Ishikawa (cell line): Measurements from ENCODE around the gene ZNF254.

Experiments used
- CEBPB ChIP-seq: IDR thresholded peaks from 2 replicates; pipeline ENCODE4 v1.6.1; 2012
- CREB1 ChIP-seq: IDR thresholded peaks from 2 replicates; pipeline ENCODE4 v1.6.1; 2012; ENCODE audit warnings: low read depth
- EGR1 ChIP-seq: IDR thresholded peaks from 2 replicates; pipeline ENCODE4 v1.6.1; 2012
- EP300 ChIP-seq: IDR thresholded peaks from 2 replicates; pipeline ENCODE4 v1.6.1; 2012; ENCODE audit warnings: borderline replicate concordance
- FOXM1 ChIP-seq: IDR thresholded peaks from 2 replicates; pipeline ENCODE4 v1.6.1; 2012; ENCODE audit warnings: low read depth, borderline replicate concordance
- NFIC ChIP-seq: IDR thresholded peaks from 2 replicates; pipeline ENCODE4 v1.6.1; 2012
- RAD21 ChIP-seq: IDR thresholded peaks from 2 replicates; pipeline ENCODE4 v1.6.1; 2012; ENCODE audit warnings: low read depth
- REST ChIP-seq: IDR thresholded peaks from 2 replicates; pipeline ENCODE4 v1.6.1; 2012; ENCODE audit warnings: low read depth, mild to moderate bottlenecking
- TAF1 ChIP-seq: IDR thresholded peaks from 2 replicates; pipeline ENCODE4 v1.6.1; 2012; ENCODE audit warnings: low read depth, mild to moderate bottlenecking
- TCF12 ChIP-seq: IDR thresholded peaks from 2 replicates; pipeline ENCODE4 v1.6.1; 2012; ENCODE audit warnings: low read depth
- TEAD4 ChIP-seq: IDR thresholded peaks from 2 replicates; pipeline ENCODE4 v1.6.1; 2012
- USF1 ChIP-seq: IDR thresholded peaks from 2 replicates; pipeline ENCODE4 v1.6.1; 2012
- YY1 ChIP-seq: IDR thresholded peaks from 2 replicates; pipeline ENCODE4 v1.6.1; 2012; ENCODE audit warnings: low read depth
- ZBTB7A ChIP-seq: IDR thresholded peaks from 2 replicates; pipeline ENCODE4 v1.6.1; 2012; ENCODE audit warnings: low read depth
- TF ChIP-seq, protein P1 (sequence below): IDR thresholded peaks from 2 replicates; pipeline ENCODE4 v1.6.1; 2012

Gene ZNF254

DNA sequence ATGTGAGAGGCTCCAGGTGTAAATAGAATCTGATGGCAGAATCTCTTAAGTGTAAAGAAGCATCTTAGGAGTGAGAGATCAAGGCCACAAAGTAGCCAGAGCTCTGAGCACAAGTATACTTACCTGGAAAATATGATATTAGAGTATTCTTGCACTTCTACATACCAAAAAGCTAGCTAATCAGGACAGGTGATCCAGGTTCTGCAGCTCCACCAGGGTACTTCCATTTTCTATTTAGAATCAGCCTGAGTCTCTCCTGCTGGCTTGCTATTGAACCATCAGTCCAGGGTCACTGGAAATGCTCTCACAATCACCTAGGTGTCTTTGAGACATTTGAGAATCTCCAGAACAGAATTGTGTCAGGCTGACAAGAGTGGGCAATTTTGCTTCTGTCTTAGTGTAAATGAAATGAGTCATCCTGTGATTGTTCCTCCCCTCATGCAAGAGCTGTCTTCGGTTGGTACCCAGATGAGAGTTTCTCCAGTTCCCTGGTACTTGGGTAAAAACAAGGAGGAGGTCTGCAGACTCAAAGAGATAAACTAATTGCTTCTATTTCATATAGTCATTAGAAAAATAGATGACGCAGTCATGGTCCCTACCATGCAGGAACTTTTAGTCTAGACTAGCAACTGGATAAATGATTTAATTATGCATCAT, 14.6 kb downstream of the ZNF254 start:
- TF ChIP-seq, protein P1, sequence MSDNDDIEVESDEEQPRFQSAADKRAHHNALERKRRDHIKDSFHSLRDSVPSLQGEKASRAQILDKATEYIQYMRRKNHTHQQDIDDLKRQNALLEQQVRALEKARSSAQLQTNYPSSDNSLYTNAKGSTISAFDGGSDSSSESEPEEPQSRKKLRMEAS = no peak
- no peak for TF ChIP-seq TEAD4
- no peak for TF ChIP-seq REST
- no peak for TF ChIP-seq CEBPB
- no peak for TF ChIP-seq TCF12
- no peak for TF ChIP-seq EP300
- no peak for TF ChIP-seq ZBTB7A
- no peak for TF ChIP-seq CREB1
- no peak for TF ChIP-seq TAF1
- no peak for TF ChIP-seq YY1
- TF ChIP-seq USF1 = no peak
- TF ChIP-seq NFIC = no peak
- no peak for TF ChIP-seq RAD21
- no peak for TF ChIP-seq FOXM1
- TF ChIP-seq EGR1 = no peak

DNA sequence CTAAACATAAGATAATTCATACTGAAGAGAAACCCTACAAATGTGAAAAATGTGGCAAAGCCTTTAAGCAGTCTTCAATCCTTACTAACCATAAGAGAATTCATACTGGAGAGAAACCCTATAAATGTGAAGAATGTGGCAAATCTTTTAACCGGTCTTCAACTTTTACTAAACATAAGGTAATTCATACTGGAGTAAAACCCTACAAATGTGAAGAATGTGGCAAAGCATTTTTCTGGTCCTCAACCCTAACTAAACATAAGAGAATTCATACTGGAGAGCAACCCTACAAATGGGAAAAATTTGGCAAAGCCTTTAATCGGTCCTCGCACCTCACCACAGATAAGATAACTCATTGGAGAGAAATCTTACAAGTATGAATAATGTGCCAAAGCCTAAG, 40.6 kb downstream of the ZNF254 start:
- no peak for TF ChIP-seq TEAD4
- TF ChIP-seq FOXM1 = no peak
- no peak for TF ChIP-seq CREB1
- TF ChIP-seq ZBTB7A = no peak
- TF ChIP-seq TAF1 = no peak
- TF ChIP-seq CEBPB = no peak
- no peak for TF ChIP-seq REST
- no peak for TF ChIP-seq EP300
- TF ChIP-seq, protein P1 = no peak
- no peak for TF ChIP-seq RAD21
- no peak for TF ChIP-seq TCF12
- no peak for TF ChIP-seq USF1
- TF ChIP-seq NFIC = no peak
- TF ChIP-seq YY1 = no peak
- no peak for TF ChIP-seq EGR1

GRCh38 chr19:24140099-24140498, 53.1 kb downstream of the ZNF254 start:
- TF ChIP-seq USF1 (no peak), TCF12 (no peak), TEAD4 (no peak), CEBPB (0 out of 2 replicates have a peak, but pooled peaks have one; percentile 7), ZBTB7A (no peak)

DNA sequence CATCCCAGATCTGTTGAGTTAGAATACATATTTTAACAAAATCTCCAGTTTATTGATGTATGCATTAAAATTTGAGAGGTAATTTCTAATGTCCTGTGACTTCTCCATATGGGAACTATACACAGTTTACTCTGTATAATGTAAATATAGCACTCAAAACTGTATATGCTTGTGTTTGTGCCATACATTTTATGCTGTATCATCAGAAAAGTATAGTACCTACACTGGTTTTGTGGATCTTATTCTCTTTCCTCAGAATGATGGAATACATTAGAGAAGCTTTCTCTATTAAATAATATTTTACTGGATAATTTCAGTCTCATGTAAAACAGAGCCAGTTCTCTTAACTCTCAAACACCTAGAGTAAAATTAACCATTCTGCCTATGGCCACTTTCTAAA, 53.6 kb downstream of the ZNF254 start:
- TF ChIP-seq REST (no peak), RAD21 (no peak), NFIC (no peak), USF1 (no peak), TEAD4 (no peak), CREB1 (no peak), FOXM1 (no peak), CEBPB (no peak), EGR1 (no peak), EP300 (no peak)
- TF ChIP-seq, protein P1 = no peak
